OCI-LY1 (cell line): Measurements from ENCODE around the gene FRAS1.

Experiments used
- H2AFZ ChIP-seq: fragments of 200-600 bp; sonication (generic), shearing (Covaris generic); 2 replicates; pipeline ENCODE4 v1.6.0; 2014; ENCODE audit warnings: antibody characterized with exemption, mild to moderate bottlenecking, low read length
- H3F3A ChIP-seq: fragments of 200-600 bp; sonication (generic), shearing (Covaris generic); 2 replicates; pipeline ENCODE4 v1.6.0; 2014; ENCODE audit warnings: mild to moderate bottlenecking, antibody characterized with exemption, low read length, moderate library complexity; ENCODE audit not compliant: insufficient read depth
- H3K27ac ChIP-seq: fragments of 200-600 bp; sonication (generic); 2 replicates; pipeline ENCODE4 v1.5.1; 2014; ENCODE audit warnings: low read length, mixed run types, mild to moderate bottlenecking, low read depth; ENCODE audit not compliant: poor library complexity, severe bottlenecking
- H3K27me3 ChIP-seq: fragments of 200-600 bp; sonication (generic); 2 replicates; pipeline ENCODE4 v1.6.0; 2014; ENCODE audit warnings: antibody characterized with exemption, mild to moderate bottlenecking, low read length, moderate library complexity; ENCODE audit not compliant: insufficient read depth
- H3K36me3 ChIP-seq: fragments of 200-600 bp; sonication (generic); 2 replicates; pipeline ENCODE4 v1.6.1; 2014; ENCODE audit warnings: mild to moderate bottlenecking, antibody characterized with exemption, low read length, moderate library complexity, mixed read lengths; ENCODE audit not compliant: insufficient read depth
- H3K4me1 ChIP-seq: fragments of 200-600 bp; sonication (generic); 2 replicates; pipeline ENCODE4 v1.5.1; 2014; ENCODE audit warnings: mild to moderate bottlenecking, low read length, moderate library complexity; ENCODE audit not compliant: insufficient read depth, severe bottlenecking
- H3K4me2 ChIP-seq: fragments of 200-600 bp; sonication (generic), shearing (Covaris generic); 2 replicates; pipeline ENCODE4 v1.6.1; 2014; ENCODE audit warnings: low read length
- H3K4me3 ChIP-seq: fragments of 200-600 bp; sonication (generic); 2 replicates; pipeline ENCODE4 v1.5.1; 2014; ENCODE audit warnings: low read length, low read depth, mild to moderate bottlenecking, mixed read lengths; ENCODE audit not compliant: poor library complexity, severe bottlenecking
- H3K79me2 ChIP-seq: fragments of 200-600 bp; shearing (Covaris generic); 2 replicates; pipeline ENCODE4 v1.6.1; 2016; ENCODE audit warnings: mixed run types, low read length, mixed read lengths; ENCODE audit not compliant: insufficient read depth
- H3K9ac ChIP-seq: fragments of 200-600 bp; sonication (generic), shearing (Covaris generic); 2 replicates; pipeline ENCODE4 v1.6.1; 2014; ENCODE audit warnings: mild to moderate bottlenecking, low read length, mixed read lengths
- H3K9me2 ChIP-seq: fragments of 200-600 bp; sonication (generic), shearing (Covaris generic); 2 replicates; pipeline ENCODE4 v1.6.1; 2014; ENCODE audit warnings: low read depth, mild to moderate bottlenecking, low read length, mixed read lengths
- H3K9me3 ChIP-seq: fragments of 200-600 bp; shearing (Covaris generic); 2 replicates; pipeline ENCODE4 v1.6.1; 2014; ENCODE audit warnings: low read length, mixed read lengths
- H4K20me1 ChIP-seq: fragments of 200-600 bp; sonication (generic), shearing (Covaris generic); 2 replicates; pipeline ENCODE4 v1.6.0; 2016; ENCODE audit warnings: mild to moderate bottlenecking, low read length; ENCODE audit not compliant: insufficient read depth
- CTCF ChIP-seq: fragments of 200-600 bp; sonication (generic), shearing (Covaris generic); IDR thresholded peaks from 2 replicates; pipeline ENCODE4 v1.5.1; 2017; ENCODE audit warnings: mild to moderate bottlenecking, antibody characterized with exemption, low read length, moderate library complexity, mixed read lengths
- EZH2 ChIP-seq: fragments of 200-600 bp; sonication (generic), shearing (Covaris generic); IDR thresholded peaks from 2 replicates; pipeline ENCODE4 v1.8.0; 2017; ENCODE audit warnings: borderline replicate concordance, mixed run types, mild to moderate bottlenecking, antibody characterized with exemption, low read length, moderate library complexity, mixed read lengths

FRAS1 gene

GRCh38 chr4:78355306-78355705, 298.2 kb downstream of the FRAS1 start:
- H3F3A ChIP-seq: no peaks in the 10 kb centered on the region
- H3K36me3 ChIP-seq: no peaks in the 10 kb centered on the region
- no peak overlapping the region for H3K27ac ChIP-seq
- no peak overlapping the region for H3K4me3 ChIP-seq
- no peak for TF ChIP-seq CTCF
- no peak for TF ChIP-seq EZH2
- no peak overlapping the region for H2AFZ ChIP-seq
- no peaks in the 10 kb centered on the region for H3K4me1 ChIP-seq
- H4K20me1 ChIP-seq: no peaks in the 10 kb centered on the region
- H3K9ac ChIP-seq: no peak overlapping the region
- no peak overlapping the region for H3K4me2 ChIP-seq
- no peaks in the 10 kb centered on the region for H3K9me3 ChIP-seq
- no peaks in the 10 kb centered on the region for H3K9me2 ChIP-seq
- H3K27me3 ChIP-seq: no peaks in the 10 kb centered on the region
- H3K79me2 ChIP-seq: no peaks in the 10 kb centered on the region

- Histone ChIP-seq H3K9me3 (no peaks in the 10 kb centered on the region), H3K9ac (no peak overlapping the region), H3K4me3 (no peak overlapping the region), H3K79me2 (no peaks in the 10 kb centered on the region), H3K36me3 (no peaks in the 10 kb centered on the region), H3K4me2 (no peak overlapping the region), H3K27me3 (no peaks in the 10 kb centered on the region), H4K20me1 (no peaks in the 10 kb centered on the region), H3K9me2 (no peaks in the 10 kb centered on the region), H2AFZ (no peak overlapping the region), H3K4me1 (no peaks in the 10 kb centered on the region), H3F3A (no peaks in the 10 kb centered on the region), H3K27ac (no peak overlapping the region)
- TF ChIP-seq CTCF (no peak), EZH2 (no peak)
Observed at GRCh38 chr4:78356251-78356786, 299.2 kb downstream of the FRAS1 start.

GRCh38 chr4:78357122-78357521, 300.0 kb downstream of the FRAS1 start:
- no peaks in the 10 kb centered on the region for H3K9me3 ChIP-seq
- no peaks in the 10 kb centered on the region for H3K9me2 ChIP-seq
- no peaks in the 10 kb centered on the region for H3K27me3 ChIP-seq
- H3F3A ChIP-seq: no peaks in the 10 kb centered on the region
- H3K27ac ChIP-seq: no peak overlapping the region
- no peak overlapping the region for H2AFZ ChIP-seq
- H3K9ac ChIP-seq: no peak overlapping the region
- TF ChIP-seq EZH2 (no peak), CTCF (no peak)
- H3K79me2 ChIP-seq: no peaks in the 10 kb centered on the region
- no peaks in the 10 kb centered on the region for H4K20me1 ChIP-seq
- H3K36me3 ChIP-seq: no peaks in the 10 kb centered on the region
- H3K4me1 ChIP-seq: no peaks in the 10 kb centered on the region
- no peak overlapping the region for H3K4me3 ChIP-seq
- no peak overlapping the region for H3K4me2 ChIP-seq
